ENCODE results near the gene C18orf32.

DNA sequence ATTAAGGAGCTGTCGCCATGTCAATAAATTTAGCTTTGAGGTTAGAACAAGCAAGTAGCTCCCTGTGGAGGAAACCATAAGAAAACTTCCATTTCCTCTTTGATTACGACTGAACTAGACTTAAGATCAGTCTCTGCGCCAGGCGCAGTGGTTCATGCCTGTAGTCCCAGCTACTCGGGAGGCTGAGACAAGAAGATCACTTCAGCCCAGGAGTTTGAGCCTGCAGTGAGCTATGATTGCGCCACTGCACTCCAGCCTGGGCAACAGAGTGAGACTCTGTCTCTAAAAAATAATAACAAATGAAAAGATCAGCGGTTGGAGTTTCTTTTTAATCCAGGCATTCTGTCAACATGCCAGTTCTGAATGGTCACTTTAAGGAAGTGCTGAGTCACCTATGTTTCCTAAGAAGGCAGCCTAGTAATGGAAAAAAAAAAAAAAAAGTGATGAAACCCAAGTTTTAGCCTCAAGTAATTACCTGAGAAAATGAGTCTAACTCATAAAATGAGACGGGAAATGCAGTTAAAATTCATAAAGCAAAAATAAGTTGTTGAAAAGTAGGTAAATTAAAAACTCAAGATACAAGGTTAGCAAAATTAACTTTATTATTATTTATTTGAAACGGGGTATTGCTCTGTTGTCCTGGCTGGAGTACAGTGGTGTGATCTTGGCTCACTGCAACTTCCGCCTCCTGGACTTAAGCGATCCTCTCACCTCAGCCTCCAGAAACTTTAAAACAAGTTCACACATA lies 10.2 kb downstream of the C18orf32 start:
- TF ChIP-seq CTCF (conservative IDR thresholded peaks at IDR 0.05 in 1 of 2, IDR thresholded peaks at IDR 0.05 in 1 of 2; ENCODE audit: low read depth in 1 of 2, low read length in 2 of 2) (no peak), EZH2 (IDR thresholded peaks at IDR 0.05; ENCODE audit: low read length, missing control alignments) (no peak)
